Sigmoid colon (tissue), 7 donors: Measurements from ENCODE around the gene SDK2. TPM values are rescaled to one million over a fixed set of nuclear protein-coding genes. Genes with fewer than 3 reads are reported as not detected.
A peak's percentile ranks its signal among the peaks of the same experiment; 100 is the strongest.

Experiments
- DNase-seq: peaks from one replicate; pipeline ENCODE4 v3.0.0-alpha.2; 2019
- H3K27ac ChIP-seq, 4 donors: fragments of 200-600 bp; sonication (generic); one replicate each; pipeline ENCODE4 v1.5.1; 2016 to 2019; ENCODE audit warnings: mild to moderate bottlenecking in 1 of 4
- H3K27me3 ChIP-seq, 3 donors: fragments of 200-600 bp; sonication (generic); one replicate each; pipeline ENCODE4 v1.5.1; 2019; ENCODE audit warnings: mild to moderate bottlenecking in 1 of 3
- H3K36me3 ChIP-seq, 4 donors: fragments of 200-600 bp; sonication (generic); one replicate each; pipeline ENCODE4 v1.5.1; 2016 to 2019
- H3K4me1 ChIP-seq, 4 donors: fragments of 200-600 bp; sonication (generic); one replicate each; pipeline ENCODE4 v1.5.1; 2017 to 2019
- H3K4me3 ChIP-seq, 4 donors: fragments of 200-600 bp; sonication (generic); one replicate each; pipeline ENCODE4 v1.5.1; 2017 to 2019; ENCODE audit warnings: mild to moderate bottlenecking in 2 of 4, moderate library complexity in 1 of 4
- H3K9me3 ChIP-seq, 4 donors: fragments of 200-600 bp in 3 of 4; sonication (generic) in 3 of 4; one replicate each; pipeline versions ENCODE4 v1.5.1 to v1.6.1; 2013 to 2019
- EP300 ChIP-seq, 4 donors: sonication (generic); formaldehyde crosslinking; IDR thresholded peaks; one replicate each; pipeline ENCODE4 v1.6.1; 2017; ENCODE audit warnings: antibody characterized with exemption in 4 of 4
- POLR2A ChIP-seq, 2 donors: fragments of 450-650 bp; IDR thresholded peaks; one replicate each; pipeline ENCODE4 v1.6.1; 2016; ENCODE audit warnings: antibody characterized with exemption in 2 of 2, mild to moderate bottlenecking in 2 of 2, moderate library complexity in 2 of 2
- POLR2AphosphoS5 ChIP-seq, 4 donors: sonication (generic); formaldehyde crosslinking; IDR thresholded peaks; one replicate each; pipeline ENCODE4 v1.6.1; 2017; ENCODE audit warnings: antibody characterized with exemption in 4 of 4
- WGBS, 2 donors: extraction: QIAGEN DNeasy Blood & Tissue Kit; methylation state at CpG; one replicate each; pipeline ENCODE4 v1.1.7; 2013; 5-methylcytosine and 5-hydroxymethylcytosine counted together
- intact Hi-C: fragments of 100-400 bp; cut with DNase I; formaldehyde crosslinking; loops from one replicate; pipeline ENCODE4 v1.15.1; 2023
- polyA plus RNA-seq, 3 donors: library from polyadenylated mRNA; stranded (reverse); fragments of 200-250 nt; gene quantifications; one replicate each; pipeline ENCODE4 v1.2.3, GENCODE V29; 2013
- total RNA-seq, 4 donors: library from RNA; depleted of rRNA; stranded (reverse); fragments of >200 nt; gene quantifications; one replicate each; pipeline ENCODE4 v1.1.0, GENCODE V29; 2016
- TF ChIP-seq, protein P1 (sequence below), 4 experiments: fragments of 450-650 bp in 3 of 4; fragments of 200-600 bp in 1 of 4; IDR thresholded peaks; one replicate each; pipeline ENCODE4 v1.5.1; 2016 to 2019; ENCODE audit warnings: antibody characterized with exemption in 4 of 4, mild to moderate bottlenecking in 3 of 4, moderate library complexity in 2 of 4
- donor health status: healthy with polysubstance abuse.
- donor health status: Bipolar disorder and iron deficiency.
- donor health status: healthy.

Gene SDK2
- total and polyA plus RNA-seq, 7 donors = under 0.01 to 1.9 (median 0.71) TPM

DNA sequence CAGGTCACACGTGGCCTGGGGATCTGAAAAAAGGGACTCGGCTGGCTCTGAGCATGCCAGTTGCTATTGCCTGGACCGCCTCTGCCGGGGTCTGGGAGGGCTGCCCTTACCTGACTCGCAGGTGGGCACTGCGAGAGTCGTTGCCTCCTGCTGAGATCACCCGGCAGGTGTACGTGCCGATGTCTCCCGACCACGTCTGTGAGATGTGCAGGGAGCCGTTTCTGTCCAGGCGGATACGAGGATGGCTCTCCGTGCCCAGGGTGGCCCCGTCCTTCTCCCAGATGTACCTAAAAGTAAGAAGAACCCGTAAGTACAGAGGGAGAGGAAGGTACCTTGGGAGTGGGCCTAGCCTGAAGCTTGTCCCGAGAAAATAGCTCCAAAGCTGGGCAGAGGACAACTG is 220.4 kb downstream of the SDK2 start:
- Histone ChIP-seq H3K4me3 (no peak overlapping the region), H3K36me3 (no peaks in the 10 kb centered on the region), H3K27ac (no peak overlapping the region), H3K27me3 (peaks cover 0 to 1% (median 0%) of the 10 kb centered on the region in 3 donors), H3K9me3 (no peaks in the 10 kb centered on the region), H3K4me1 (no peaks in the 10 kb centered on the region)
- TF ChIP-seq, protein P1, sequence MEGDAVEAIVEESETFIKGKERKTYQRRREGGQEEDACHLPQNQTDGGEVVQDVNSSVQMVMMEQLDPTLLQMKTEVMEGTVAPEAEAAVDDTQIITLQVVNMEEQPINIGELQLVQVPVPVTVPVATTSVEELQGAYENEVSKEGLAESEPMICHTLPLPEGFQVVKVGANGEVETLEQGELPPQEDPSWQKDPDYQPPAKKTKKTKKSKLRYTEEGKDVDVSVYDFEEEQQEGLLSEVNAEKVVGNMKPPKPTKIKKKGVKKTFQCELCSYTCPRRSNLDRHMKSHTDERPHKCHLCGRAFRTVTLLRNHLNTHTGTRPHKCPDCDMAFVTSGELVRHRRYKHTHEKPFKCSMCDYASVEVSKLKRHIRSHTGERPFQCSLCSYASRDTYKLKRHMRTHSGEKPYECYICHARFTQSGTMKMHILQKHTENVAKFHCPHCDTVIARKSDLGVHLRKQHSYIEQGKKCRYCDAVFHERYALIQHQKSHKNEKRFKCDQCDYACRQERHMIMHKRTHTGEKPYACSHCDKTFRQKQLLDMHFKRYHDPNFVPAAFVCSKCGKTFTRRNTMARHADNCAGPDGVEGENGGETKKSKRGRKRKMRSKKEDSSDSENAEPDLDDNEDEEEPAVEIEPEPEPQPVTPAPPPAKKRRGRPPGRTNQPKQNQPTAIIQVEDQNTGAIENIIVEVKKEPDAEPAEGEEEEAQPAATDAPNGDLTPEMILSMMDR (IDR thresholded peaks at IDR 0.05) = no peak
- TF ChIP-seq POLR2A (IDR thresholded peaks at IDR 0.05) (no peak), POLR2AphosphoS5 (IDR thresholded peaks at IDR 0.05) (no peak), EP300 (IDR thresholded peaks at IDR 0.05) (no peak)
- intact Hi-C loops = no loop called here
- 95% methylated on average over 19 of the region's 19 CpGs for WGBS, 2 donors
- DNase-seq = peak; percentile 29

DNA sequence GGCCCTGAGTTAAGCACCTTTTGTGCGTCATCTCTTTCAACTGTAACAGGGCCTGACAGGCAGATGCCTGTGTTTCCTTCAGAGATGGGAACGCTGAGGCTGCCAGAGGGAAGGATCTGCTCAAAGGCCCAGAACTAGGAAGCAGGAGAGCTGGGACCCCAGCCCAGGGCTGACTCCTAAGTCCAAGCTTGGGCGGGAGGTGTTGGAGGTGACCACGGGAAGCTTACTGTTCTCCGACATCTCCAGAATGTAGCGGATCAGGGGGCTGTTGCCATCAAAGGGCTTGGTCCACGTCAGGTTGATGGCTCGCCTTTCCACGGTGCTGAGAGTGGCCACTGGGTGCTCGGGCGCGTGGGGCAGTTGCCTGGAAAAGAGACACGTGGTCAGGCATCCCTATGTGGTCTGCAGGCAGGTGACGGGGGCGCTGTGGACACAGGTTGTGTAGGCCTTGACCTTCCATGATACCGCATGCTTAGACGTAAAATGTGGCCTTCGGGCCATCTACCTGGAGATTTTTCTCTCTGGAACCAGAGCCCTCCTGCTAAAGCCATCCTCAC is 221.0 kb downstream of the SDK2 start:
- H3K27me3 ChIP-seq = no peaks in the 10 kb centered on the region
- WGBS, 2 donors = 89 to 95% methylated on average over 18 of the region's 18 CpGs
- H3K36me3 ChIP-seq = no peaks in the 10 kb centered on the region
- H3K4me1 ChIP-seq = no peaks in the 10 kb centered on the region
- TF ChIP-seq EP300 (IDR thresholded peaks at IDR 0.05) = no peak
- intact Hi-C loops = no loop called here
- no peak overlapping the region for H3K4me3 ChIP-seq
- DNase-seq = peak; percentile 54
- H3K9me3 ChIP-seq = no peaks in the 10 kb centered on the region
- H3K27ac ChIP-seq = no peak overlapping the region

DNA sequence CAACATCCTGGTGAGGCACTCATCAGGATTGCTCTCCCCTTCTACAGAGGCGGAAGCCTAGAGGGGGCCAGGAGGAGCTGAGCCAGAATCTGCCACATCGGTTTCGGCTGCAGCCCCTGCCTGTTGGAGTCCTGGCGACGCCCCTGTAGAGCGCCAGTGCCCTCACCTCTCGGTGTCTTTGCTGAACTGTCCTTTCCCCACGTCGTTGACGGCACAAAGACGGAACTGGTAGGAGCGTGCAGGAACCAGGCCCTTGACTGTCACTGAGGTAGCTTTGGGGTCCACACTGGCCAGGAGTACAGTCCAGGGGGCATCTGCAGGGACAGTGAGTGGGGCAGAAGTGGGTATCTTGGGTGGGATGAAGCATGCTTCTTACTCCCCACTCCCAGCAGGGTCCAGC is 222.1 kb downstream of the SDK2 start:
- Histone ChIP-seq H3K27ac (no peak overlapping the region), H3K9me3 (no peaks in the 10 kb centered on the region), H3K4me1 (no peaks in the 10 kb centered on the region), H3K27me3 (no peaks in the 10 kb centered on the region), H3K36me3 (no peaks in the 10 kb centered on the region), H3K4me3 (no peak overlapping the region)
- WGBS, 2 donors = 96% methylated on average over 12 of the region's 12 CpGs
- TF ChIP-seq, protein P1 (IDR thresholded peaks at IDR 0.05) = no peak
- TF ChIP-seq POLR2A (IDR thresholded peaks at IDR 0.05) (no peak), POLR2AphosphoS5 (IDR thresholded peaks at IDR 0.05) (no peak), EP300 (IDR thresholded peaks at IDR 0.05) (no peak)
- DNase-seq = peak; percentile 29
- intact Hi-C loops = no loop called here

DNA sequence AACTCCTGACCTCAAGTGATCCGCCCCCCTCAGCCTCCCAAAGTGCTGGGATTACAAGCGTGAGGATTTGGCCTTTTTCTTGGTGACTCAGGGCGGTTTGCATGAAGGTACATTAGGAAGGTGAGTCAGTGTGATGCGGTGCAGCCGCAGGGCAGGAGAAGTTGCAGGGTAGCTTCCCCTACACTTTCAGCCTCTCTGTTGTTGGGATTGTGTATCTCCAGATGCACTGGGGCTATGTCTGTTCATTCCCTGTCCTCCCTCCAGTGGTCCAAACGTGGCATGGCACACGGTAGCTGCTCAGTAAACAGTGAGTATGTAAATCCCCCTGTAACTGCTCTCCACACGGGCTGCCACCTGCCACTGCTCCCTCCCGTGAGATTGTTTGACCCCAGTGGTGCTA is 223.3 kb downstream of the SDK2 start:
- Histone ChIP-seq H3K27ac (no peak overlapping the region), H3K27me3 (no peaks in the 10 kb centered on the region), H3K4me1 (no peaks in the 10 kb centered on the region), H3K4me3 (no peak overlapping the region), H3K9me3 (no peaks in the 10 kb centered on the region), H3K36me3 (no peaks in the 10 kb centered on the region)
- DNase-seq = peak; percentile 28
- intact Hi-C loops = no loop called here
- no peak for TF ChIP-seq POLR2A (IDR thresholded peaks at IDR 0.05)
- TF ChIP-seq, protein P1 (IDR thresholded peaks at IDR 0.05) = no peak
- no peak for TF ChIP-seq POLR2AphosphoS5 (IDR thresholded peaks at IDR 0.05)
- no peak for TF ChIP-seq EP300 (IDR thresholded peaks at IDR 0.05)
- WGBS, 2 donors = 83 to 86% methylated on average over 9 of the region's 9 CpGs

DNA sequence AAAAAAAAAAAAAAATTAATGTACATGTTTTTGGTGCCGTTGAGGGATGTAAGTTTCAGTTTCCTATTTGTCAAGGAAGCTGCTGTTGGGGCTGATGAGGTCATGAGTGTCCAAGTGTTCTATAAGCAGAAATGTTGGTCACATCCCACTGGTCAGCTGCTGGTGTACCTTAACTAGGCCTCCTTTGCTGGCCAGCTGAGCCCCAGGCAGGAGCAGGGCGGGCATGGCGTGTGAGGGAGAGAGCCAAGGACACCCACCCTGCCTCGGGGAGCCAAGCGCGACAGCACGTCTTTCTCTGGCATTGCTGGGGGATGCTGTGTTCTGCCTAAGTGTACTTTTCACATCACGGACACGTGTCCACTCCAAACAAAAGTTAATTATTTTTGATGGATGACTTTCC is 224.4 kb downstream of the SDK2 start:
- Histone ChIP-seq H3K27me3 (no peaks in the 10 kb centered on the region), H3K9me3 (no peaks in the 10 kb centered on the region), H3K4me1 (no peaks in the 10 kb centered on the region), H3K36me3 (no peaks in the 10 kb centered on the region), H3K4me3 (no peak overlapping the region), H3K27ac (peak overlapping the region in 1 of 4 donors; percentile 38)
- intact Hi-C loops = no loop called here
- no peak for DNase-seq
- TF ChIP-seq POLR2AphosphoS5 (IDR thresholded peaks at IDR 0.05) (no peak), POLR2A (IDR thresholded peaks at IDR 0.05) (no peak), EP300 (IDR thresholded peaks at IDR 0.05) (no peak)
- TF ChIP-seq, protein P1 (IDR thresholded peaks at IDR 0.05) = no peak
- WGBS, 2 donors = 69 to 81% methylated on average over 9 of the region's 9 CpGs
